Omental fat pad (tissue), 4 donors: ENCODE data around the gene PDLIM1. TPM values are rescaled to one million over a fixed set of nuclear protein-coding genes. Genes with fewer than 3 reads are reported as not detected.

Experiments used
- ATAC-seq: fragments of 150-250 bp; one replicate; pipeline ENCODE4 v1.9.1; 2016; ENCODE audit warnings: mild to moderate bottlenecking, moderate library complexity; ENCODE audit not compliant: low FRiP score
- DNase-seq: peaks from one replicate; pipeline ENCODE4 v3.0.0-alpha.2; 2019; ENCODE audit warnings: low spot score
- CTCF ChIP-seq, 3 donors: fragments of 450-650 bp; IDR thresholded peaks; one replicate each; pipeline ENCODE4 v1.5.1; 2016 to 2017; ENCODE audit warnings: antibody characterized with exemption in 3 of 3, mild to moderate bottlenecking in 3 of 3, moderate library complexity in 2 of 3
- total RNA-seq, 4 donors: library from RNA; depleted of rRNA; stranded (reverse); fragments of >200 nt; gene quantifications; one replicate each; pipeline ENCODE4 v1.1.0, GENCODE V29; 2016

PDLIM1 gene
- total RNA-seq, 4 donors from 2014 or later, result 85.6 to 175 (median 122) TPM

DNA sequence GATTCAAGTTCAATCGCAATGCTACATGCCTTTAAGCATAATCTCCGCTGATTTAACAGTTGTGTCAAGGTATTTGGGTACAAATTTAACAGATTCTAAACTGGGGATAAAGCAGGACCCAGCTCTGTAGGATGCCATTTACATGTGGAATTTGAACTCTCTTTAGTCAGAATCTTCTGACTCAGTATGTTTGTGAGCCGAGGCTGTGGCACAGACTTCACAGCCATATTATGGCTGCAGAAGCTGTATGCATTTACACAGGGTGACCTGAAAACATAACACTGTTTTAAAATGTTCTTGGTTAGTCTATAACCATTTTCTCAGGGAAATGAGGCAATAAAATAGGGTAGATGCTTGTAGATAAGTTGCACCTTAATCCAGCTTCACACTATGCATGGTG lies 8.7 kb downstream of the PDLIM1 start:
- ATAC-seq, result no peak
- TF ChIP-seq CTCF (IDR thresholded peaks at IDR 0.05), result no peak
- no peak for DNase-seq

DNA sequence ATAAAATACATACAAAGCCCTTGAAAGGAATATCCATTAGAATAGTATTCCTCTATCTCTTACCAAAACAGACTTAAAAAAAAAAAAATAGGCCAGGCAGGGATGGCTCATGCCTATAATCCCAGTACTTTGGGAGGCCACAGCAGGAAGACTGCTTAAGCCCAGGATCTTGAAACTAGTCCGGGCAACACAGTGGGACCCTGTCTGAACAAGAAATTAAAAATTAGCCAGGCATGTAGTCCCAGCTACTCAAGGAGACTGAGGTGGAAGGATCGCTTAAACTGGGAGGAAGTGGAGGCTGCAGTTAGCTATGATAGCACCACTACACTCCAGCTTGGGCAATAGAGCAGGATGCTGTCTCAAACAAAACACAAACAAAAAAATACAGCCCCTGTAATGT lies 9.6 kb downstream of the PDLIM1 start:
- ATAC-seq, result no peak
- no peak for DNase-seq
- no peak for TF ChIP-seq CTCF (IDR thresholded peaks at IDR 0.05)

DNA sequence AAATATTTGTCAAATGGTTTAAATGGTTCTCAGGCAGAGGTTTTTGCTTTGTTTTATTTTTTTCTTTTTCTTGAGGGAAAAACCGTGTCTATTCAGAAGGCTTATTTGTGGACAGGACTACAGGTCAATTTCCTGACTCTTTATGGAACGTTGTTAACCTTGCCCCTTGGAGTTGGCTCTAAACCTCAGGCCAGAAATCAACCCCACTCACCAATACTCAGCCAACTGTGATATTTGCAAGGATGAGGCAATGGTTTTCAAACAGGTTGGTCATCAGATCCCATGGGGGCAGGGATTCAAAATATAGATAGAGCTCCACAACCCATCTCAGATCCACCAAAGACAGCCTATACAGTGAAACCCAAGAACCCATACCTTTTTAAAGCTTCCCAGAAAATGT lies 10.2 kb downstream of the PDLIM1 start:
- no peak for ATAC-seq
- no peak for TF ChIP-seq CTCF (IDR thresholded peaks at IDR 0.05)

GRCh38 chr10:95279042-95279820 lies 11.6 kb downstream of the PDLIM1 start:
- no peak for TF ChIP-seq CTCF (IDR thresholded peaks at IDR 0.05)
- no peak for DNase-seq
- no peak for ATAC-seq

More for the DNA sequence above, 10.2 kb downstream of the PDLIM1 start:
- DNase-seq, result no peak

DNA sequence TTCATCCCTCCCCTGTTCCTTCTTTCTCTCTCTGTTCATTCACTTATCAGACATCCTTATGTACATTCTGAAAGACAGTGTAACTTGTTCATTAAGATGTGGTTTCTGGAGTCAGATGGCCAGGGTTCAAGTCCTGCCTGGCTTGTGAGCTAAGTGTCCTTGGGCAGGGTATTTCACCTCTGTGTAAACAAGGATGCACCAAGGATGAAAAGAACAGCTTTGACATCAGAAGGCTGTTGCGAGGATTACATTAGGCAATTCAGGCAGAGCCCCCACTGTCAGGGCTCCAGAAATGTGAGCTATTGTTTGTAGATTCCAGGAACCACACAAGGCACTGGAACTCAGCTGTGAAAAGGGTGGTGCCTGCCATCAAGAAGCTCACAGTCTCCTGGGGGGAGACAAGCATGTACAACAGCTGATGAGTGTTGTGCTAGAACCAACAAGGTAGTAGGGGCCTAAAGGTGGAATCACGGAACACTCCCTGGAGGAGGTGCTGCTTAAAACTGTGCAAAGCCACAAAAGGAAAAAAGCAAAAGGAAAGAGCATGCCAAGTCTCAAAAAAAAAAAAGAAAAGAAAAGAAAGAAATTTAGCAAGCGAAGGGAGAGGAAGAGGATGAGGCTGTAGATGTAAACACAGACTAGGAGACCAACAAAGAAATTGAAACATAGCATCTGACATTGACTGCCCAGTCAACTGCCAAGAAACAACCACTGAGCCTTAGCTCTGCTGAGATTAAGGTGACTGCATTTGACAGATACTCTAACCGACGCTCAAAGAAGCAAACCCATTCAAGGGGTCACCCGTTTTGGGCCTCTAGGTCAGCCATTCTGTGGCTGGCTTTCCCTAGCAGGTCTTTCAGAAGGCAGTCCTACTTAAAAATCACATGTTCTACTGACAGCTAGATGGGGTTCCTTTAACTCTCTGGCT lies 12.5 kb downstream of the PDLIM1 start:
- no peak for TF ChIP-seq CTCF (IDR thresholded peaks at IDR 0.05)
- DNase-seq (no peak), ATAC-seq (peak; percentile 33)

- ATAC-seq, result no peak
- DNase-seq, result no peak
Measured at GRCh38 chr10:95277614-95278013, 13.2 kb downstream of the PDLIM1 start.

More at GRCh38 chr10:95277614-95278013, 13.2 kb downstream of the PDLIM1 start:
- no peak for TF ChIP-seq CTCF (IDR thresholded peaks at IDR 0.05)
